ENCODE data around the gene MSL3. TPM values are rescaled to one million over a fixed set of nuclear protein-coding genes. Genes with fewer than 3 reads are reported as not detected.

Gene MSL3
- total RNA-seq = 10 to 100 TPM; 59.6 to 65.4 TPM

GRCh38 chrX:11757719-11758399 is at the start of gene MSL3:
Gene MSL3, plus strand, starts transcription at chrX:11758237. Its CDS starts 27 bp downstream, at chrX:11758264.
- H3K9me3 Mint-ChIP-seq = no peaks in the 10 kb centered on the region
- peak within 1 kb of the TSS; percentile 98 for H3K27ac Mint-ChIP-seq
- DNase-seq = peak; percentile 58
- ChIA-PET POLR2A (no interaction called here), CTCF (interaction anchor here (1.5 to 2.0 kb wide), 3 partner anchors 9 to 29 kb away, joined by 5 to 8 read pairs (median 7); no protein-coding TSS in a partner anchor)
- H3K36me3 Mint-ChIP-seq (ENCODE audit: low read depth) = peaks cover 19% of the 10 kb centered on the region
- peak within 1 kb of the TSS; percentile 81 for H3K4me3 Mint-ChIP-seq
- H3K27me3 Mint-ChIP-seq = peaks cover 14% of the 10 kb centered on the region
- peaks cover 24% of the 10 kb centered on the region for H3K4me1 Mint-ChIP-seq

- no peak overlapping the region for H3K27ac Mint-ChIP-seq
- CTCF ChIA-PET = interaction anchor here (0.6 to 1.2 kb wide), 2 partner anchors 65 to 594 kb away, joined by 4 to 5 read pairs; no protein-coding TSS in a partner anchor
- POLR2A ChIA-PET = no interaction called here
Observed at GRCh38 chrX:11722304-11722703, 35.7 kb upstream of the MSL3 start.

GRCh38 chrX:11724122-11725017 is 33.7 kb upstream of the MSL3 start:
- CTCF ChIA-PET = interaction anchor here (0.7 kb wide), 1 partner anchor 46 kb away, joined by 3 read pairs; no protein-coding TSS in a partner anchor

More at GRCh38 chrX:11722304-11722703, 35.7 kb upstream of the MSL3 start:
- no peak for DNase-seq
- H3K9me3 Mint-ChIP-seq = no peaks in the 10 kb centered on the region
- no peaks in the 10 kb centered on the region for H3K36me3 Mint-ChIP-seq (ENCODE audit: low read depth)
- no peak overlapping the region for H3K4me3 Mint-ChIP-seq
- no peaks in the 10 kb centered on the region for H3K4me1 Mint-ChIP-seq
- no peaks in the 10 kb centered on the region for H3K27me3 Mint-ChIP-seq

GRCh38 chrX:11725631-11726442 is 32.2 kb upstream of the MSL3 start:
- Mint-ChIP-seq H3K27me3 (peaks cover 4% of the 10 kb centered on the region), H3K36me3 (ENCODE audit: low read depth) (no peaks in the 10 kb centered on the region), H3K27ac (no peak overlapping the region), H3K4me1 (no peaks in the 10 kb centered on the region), H3K9me3 (no peaks in the 10 kb centered on the region), H3K4me3 (no peak overlapping the region)
- no peak for DNase-seq
- ChIA-PET CTCF (no interaction called here), POLR2A (no interaction called here)

More at GRCh38 chrX:11724122-11725017, 33.7 kb upstream of the MSL3 start:
- H3K4me3 Mint-ChIP-seq = no peak overlapping the region
- no peak overlapping the region for H3K27ac Mint-ChIP-seq
- no peaks in the 10 kb centered on the region for H3K4me1 Mint-ChIP-seq
- no peaks in the 10 kb centered on the region for H3K36me3 Mint-ChIP-seq (ENCODE audit: low read depth)
- POLR2A ChIA-PET = no interaction called here
- DNase-seq = no peak
- no peaks in the 10 kb centered on the region for H3K27me3 Mint-ChIP-seq
- H3K9me3 Mint-ChIP-seq = no peaks in the 10 kb centered on the region

GRCh38 chrX:11728556-11728955 is 29.5 kb upstream of the MSL3 start:
- Mint-ChIP-seq H3K27ac (no peak overlapping the region), H3K36me3 (ENCODE audit: low read depth) (no peaks in the 10 kb centered on the region), H3K4me3 (no peak overlapping the region), H3K9me3 (no peaks in the 10 kb centered on the region), H3K27me3 (peaks cover 10% of the 10 kb centered on the region), H3K4me1 (no peaks in the 10 kb centered on the region)
- DNase-seq = no peak
- ChIA-PET CTCF (no interaction called here), POLR2A (no interaction called here)

- peaks cover 12% of the 10 kb centered on the region for H3K27me3 Mint-ChIP-seq
- no peaks in the 10 kb centered on the region for H3K36me3 Mint-ChIP-seq (ENCODE audit: low read depth)
- CTCF ChIA-PET = no interaction called here
- POLR2A ChIA-PET = no interaction called here
- no peak for DNase-seq
- no peak overlapping the region for H3K4me3 Mint-ChIP-seq
- H3K4me1 Mint-ChIP-seq = no peaks in the 10 kb centered on the region
- no peaks in the 10 kb centered on the region for H3K9me3 Mint-ChIP-seq
- no peak overlapping the region for H3K27ac Mint-ChIP-seq
Observed at GRCh38 chrX:11733614-11734013, 24.4 kb upstream of the MSL3 start.

- no peaks in the 10 kb centered on the region for H3K4me1 Mint-ChIP-seq
- peaks cover 3% of the 10 kb centered on the region for H3K27me3 Mint-ChIP-seq
- no peak for DNase-seq
- H3K27ac Mint-ChIP-seq = no peak overlapping the region
- CTCF ChIA-PET = no interaction called here
- no peaks in the 10 kb centered on the region for H3K36me3 Mint-ChIP-seq (ENCODE audit: low read depth)
- no peaks in the 10 kb centered on the region for H3K9me3 Mint-ChIP-seq
- no peak overlapping the region for H3K4me3 Mint-ChIP-seq
- POLR2A ChIA-PET = no interaction called here
Observed at GRCh38 chrX:11739776-11740175, 18.3 kb upstream of the MSL3 start.

- H3K9me3 Mint-ChIP-seq = no peaks in the 10 kb centered on the region
- H3K27me3 Mint-ChIP-seq = peaks cover 3% of the 10 kb centered on the region
- no peak overlapping the region for H3K4me3 Mint-ChIP-seq
- ChIA-PET POLR2A (no interaction called here), CTCF (no interaction called here)
- no peaks in the 10 kb centered on the region for H3K36me3 Mint-ChIP-seq (ENCODE audit: low read depth)
- no peak for DNase-seq
- H3K27ac Mint-ChIP-seq = no peak overlapping the region
- no peaks in the 10 kb centered on the region for H3K4me1 Mint-ChIP-seq
Observed at GRCh38 chrX:11740794-11741193, 17.2 kb upstream of the MSL3 start.

GRCh38 chrX:11741574-11741973 is 16.5 kb upstream of the MSL3 start:
- ChIA-PET POLR2A (no interaction called here), CTCF (no interaction called here)
- Mint-ChIP-seq H3K4me1 (no peaks in the 10 kb centered on the region), H3K36me3 (ENCODE audit: low read depth) (no peaks in the 10 kb centered on the region), H3K4me3 (no peak overlapping the region), H3K27ac (no peak overlapping the region), H3K27me3 (peaks cover 3% of the 10 kb centered on the region), H3K9me3 (no peaks in the 10 kb centered on the region)
- no peak for DNase-seq

GRCh38 chrX:11745881-11746280 is 12.2 kb upstream of the MSL3 start:
- H3K27me3 Mint-ChIP-seq = peaks cover 3% of the 10 kb centered on the region
- no peak overlapping the region for H3K27ac Mint-ChIP-seq
- no peaks in the 10 kb centered on the region for H3K36me3 Mint-ChIP-seq (ENCODE audit: low read depth)
- H3K9me3 Mint-ChIP-seq = no peaks in the 10 kb centered on the region
- no peaks in the 10 kb centered on the region for H3K4me1 Mint-ChIP-seq
- POLR2A ChIA-PET = no interaction called here
- CTCF ChIA-PET = no interaction called here
- H3K4me3 Mint-ChIP-seq = no peak overlapping the region
- DNase-seq = no peak

- peaks cover 4% of the 10 kb centered on the region for H3K27me3 Mint-ChIP-seq
- POLR2A ChIA-PET = no interaction called here
- no peaks in the 10 kb centered on the region for H3K4me1 Mint-ChIP-seq
- no peaks in the 10 kb centered on the region for H3K36me3 Mint-ChIP-seq (ENCODE audit: low read depth)
- no peaks in the 10 kb centered on the region for H3K9me3 Mint-ChIP-seq
- DNase-seq = no peak
- no peak overlapping the region for H3K27ac Mint-ChIP-seq
- CTCF ChIA-PET = no interaction called here
- H3K4me3 Mint-ChIP-seq = no peak overlapping the region
Observed at GRCh38 chrX:11750046-11750445, 8.0 kb upstream of the MSL3 start.

- Mint-ChIP-seq H3K27ac (no peak overlapping the region), H3K4me3 (no peak overlapping the region), H3K27me3 (peaks cover 7% of the 10 kb centered on the region), H3K36me3 (ENCODE audit: low read depth) (no peaks in the 10 kb centered on the region), H3K9me3 (no peaks in the 10 kb centered on the region), H3K4me1 (no peaks in the 10 kb centered on the region)
- ChIA-PET POLR2A (no interaction called here), CTCF (no interaction called here)
- no peak for DNase-seq
Observed at GRCh38 chrX:11750694-11751093, 7.3 kb upstream of the MSL3 start.

- H3K4me1 Mint-ChIP-seq = no peaks in the 10 kb centered on the region
- CTCF ChIA-PET = no interaction called here
Observed at GRCh38 chrX:11751261-11751660, 6.8 kb upstream of the MSL3 start.

More at GRCh38 chrX:11751261-11751660, 6.8 kb upstream of the MSL3 start:
- Mint-ChIP-seq H3K9me3 (no peaks in the 10 kb centered on the region), H3K27ac (no peak overlapping the region), H3K4me3 (no peak overlapping the region), H3K36me3 (ENCODE audit: low read depth) (no peaks in the 10 kb centered on the region), H3K27me3 (peaks cover 9% of the 10 kb centered on the region)
- POLR2A ChIA-PET = no interaction called here
- DNase-seq = no peak
